ENCODE data around the gene FCMR.
A peak's percentile ranks its signal among the peaks of the same experiment; 100 is the strongest.

The FCMR gene

DNA sequence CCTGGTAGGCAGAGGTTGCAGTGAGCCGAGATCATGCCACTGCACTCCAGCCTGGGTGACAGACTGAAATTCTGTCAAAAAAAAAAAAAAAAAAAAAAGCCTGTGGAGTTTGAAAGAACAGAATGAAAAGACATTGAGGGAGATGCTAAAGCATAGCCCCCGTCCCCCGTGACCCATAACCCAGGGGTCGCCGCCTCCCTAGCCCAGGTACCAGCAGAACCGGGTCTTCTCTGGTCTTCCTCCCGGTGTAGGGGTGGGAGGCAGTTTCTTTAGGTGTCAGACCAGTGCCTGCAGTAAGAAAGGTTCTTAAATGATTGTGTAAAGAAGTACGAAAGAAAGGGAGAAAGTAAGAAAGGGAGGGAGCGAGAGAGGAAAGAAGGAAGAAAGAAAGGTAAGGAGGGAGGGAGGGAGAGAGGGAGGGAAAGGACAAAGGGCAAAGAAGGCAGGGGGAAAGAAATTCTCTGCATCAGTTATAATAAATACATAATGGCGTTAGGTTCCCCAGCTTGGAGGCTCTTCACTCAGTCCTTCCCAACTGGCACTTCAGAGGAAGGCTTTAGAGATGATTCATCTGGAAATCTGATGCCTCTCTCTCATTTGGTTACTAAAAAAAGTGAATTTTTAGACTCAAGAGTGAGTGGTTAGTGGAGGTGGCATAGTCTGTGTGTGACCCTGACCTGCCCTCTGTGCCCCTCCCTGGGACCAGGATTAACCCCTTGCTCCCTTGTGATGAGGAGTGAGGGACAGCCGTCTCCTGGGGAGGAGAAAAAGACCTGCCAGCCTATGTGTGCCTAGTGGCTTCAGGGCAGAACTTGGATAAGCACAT, 23.4 kb downstream of the FCMR start:
- no peak for DNase-seq

- no peak for DNase-seq
Observed at GRCh38 chr1:206897175-206897574, 24.6 kb downstream of the FCMR start, which contains the start of gene IL24. IL24 (plus strand) TSS chr1:206897443; CDS start chr1:206897833, 390 bp downstream.

- DNase-seq = no peak
Observed at GRCh38 chr1:206896261-206896660, 25.5 kb downstream of the FCMR start.

DNA sequence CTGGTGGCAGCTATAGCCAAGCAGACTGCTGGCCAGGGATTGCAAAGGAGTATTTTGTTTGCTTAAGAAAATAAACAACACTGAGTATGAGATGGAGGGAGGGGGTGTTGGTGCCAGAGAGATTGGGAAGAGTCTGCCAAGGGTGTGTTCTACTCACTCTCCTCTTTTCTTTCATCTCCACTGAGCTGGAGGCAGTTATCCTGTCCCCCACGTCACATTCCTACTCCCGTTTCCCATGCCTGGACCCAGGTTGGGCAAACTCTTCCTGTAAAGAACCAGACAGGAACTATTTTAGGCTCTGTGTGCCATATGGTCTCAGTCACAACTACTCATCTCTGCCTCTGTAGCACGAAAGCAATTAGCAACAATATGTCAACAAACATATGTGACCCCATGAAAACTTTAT, 25.9 kb downstream of the FCMR start:
- no peak for DNase-seq

GRCh38 chr1:206895325-206895724, 26.4 kb downstream of the FCMR start:
- peak; percentile 25 for DNase-seq

DNA sequence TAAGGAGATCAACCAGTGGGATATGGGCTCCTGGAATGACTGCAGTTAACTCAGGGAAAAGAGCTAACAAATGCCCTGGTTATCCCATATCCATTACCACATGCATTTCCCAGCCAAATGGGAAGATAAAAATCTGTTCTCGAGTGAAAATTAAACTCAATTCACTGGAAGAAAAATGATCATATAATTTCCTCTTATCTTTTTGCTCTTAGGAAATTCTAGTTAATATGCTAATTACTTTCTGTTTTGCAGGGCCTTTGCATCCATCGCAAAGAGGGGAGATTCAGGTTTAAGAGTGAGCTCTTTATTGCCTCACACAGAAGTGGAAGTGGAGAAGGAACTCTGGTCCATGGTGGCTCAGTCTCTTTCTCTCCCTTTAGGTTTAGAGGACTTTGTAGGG, 28.4 kb downstream of the FCMR start:
- DNase-seq = no peak

- no peak for DNase-seq
Observed at GRCh38 chr1:206892351-206892984, 29.3 kb downstream of the FCMR start.

DNA sequence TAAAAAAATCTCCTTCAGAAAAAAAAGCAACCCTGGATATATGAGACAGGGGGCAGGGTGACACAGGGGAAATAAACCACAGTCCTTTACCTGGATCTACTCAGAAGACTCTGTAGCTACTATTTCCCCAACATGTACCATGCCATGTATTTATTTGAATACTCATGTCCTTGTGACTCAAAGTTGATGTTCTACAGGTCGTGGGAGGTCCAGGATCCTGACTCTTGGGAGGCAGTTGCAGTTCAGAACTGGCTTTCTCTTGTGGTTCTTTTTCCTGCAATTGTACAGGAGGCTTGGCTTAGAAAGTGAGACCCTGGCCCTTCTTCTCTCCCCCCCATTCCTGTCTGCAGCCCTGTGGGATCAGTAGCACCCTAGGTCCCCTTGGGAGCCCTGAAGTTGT, 30.3 kb downstream of the FCMR start:
- no peak for DNase-seq

- DNase-seq = no peak
Observed at GRCh38 chr1:206890125-206891060, 31.3 kb downstream of the FCMR start.

GRCh38 chr1:206887701-206888100, 34.0 kb downstream of the FCMR start:
- DNase-seq = no peak

DNA sequence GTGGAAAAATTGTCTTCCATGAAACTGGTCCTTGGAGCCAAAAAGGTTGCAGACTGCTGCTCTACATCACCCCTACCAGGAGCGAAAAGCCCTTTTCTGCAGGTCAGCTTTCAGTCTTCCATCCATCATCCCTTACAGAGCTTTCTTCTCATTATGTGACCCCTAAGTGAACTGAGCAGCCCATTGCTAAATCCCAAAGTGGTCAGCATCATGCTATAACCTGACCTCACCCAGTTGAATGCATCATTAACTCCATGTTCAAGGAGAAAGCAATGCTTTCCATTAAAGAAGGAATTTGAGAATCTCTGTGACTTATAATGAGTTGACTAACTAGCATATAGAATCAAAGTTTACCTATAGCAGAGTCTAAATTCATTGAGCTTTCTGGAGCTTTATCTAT, 34.9 kb downstream of the FCMR start:
- DNase-seq = no peak

GRCh38 chr1:206885341-206886060, 36.2 kb downstream of the FCMR start:
- no peak for DNase-seq

DNA sequence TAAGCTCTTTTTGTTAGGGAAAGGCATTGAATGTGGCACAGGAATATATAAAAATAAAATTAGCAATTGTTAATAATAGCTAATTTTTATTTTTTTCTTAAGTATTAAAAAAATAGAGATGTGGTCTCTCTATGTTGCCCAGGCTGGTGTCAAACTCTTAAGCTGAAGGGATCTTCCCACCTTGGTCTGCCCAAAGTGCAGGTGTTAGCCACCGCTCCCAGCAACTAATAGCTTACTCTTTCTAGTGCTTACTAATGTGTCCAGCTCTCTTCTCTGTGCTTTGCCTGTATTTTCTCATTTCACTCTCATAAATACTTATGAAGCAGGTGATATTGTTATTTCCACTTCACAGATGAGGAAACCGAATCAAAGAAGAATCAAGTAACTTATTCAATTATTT, 37.9 kb downstream of the FCMR start:
- DNase-seq = no peak

DNA sequence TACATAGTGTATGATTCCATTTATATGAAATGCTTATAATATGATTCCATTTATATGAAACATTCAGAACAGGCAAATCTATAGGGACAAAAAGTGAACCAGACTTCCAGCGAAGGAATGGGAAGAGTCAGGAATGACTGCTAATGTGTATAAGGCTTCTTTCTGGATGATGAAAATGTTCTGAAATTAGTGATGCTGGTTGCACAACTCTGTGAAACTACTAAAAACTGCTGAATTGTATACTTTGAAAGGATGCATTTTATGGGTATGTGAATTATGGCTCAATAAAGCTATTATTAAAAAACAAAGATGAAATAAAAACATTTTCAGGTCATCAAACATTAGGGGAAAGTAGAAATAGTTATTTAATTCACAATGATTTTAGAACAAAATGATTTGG, 38.6 kb downstream of the FCMR start:
- DNase-seq = no peak

- no peak for DNase-seq
Observed at GRCh38 chr1:206882555-206882954, 39.2 kb downstream of the FCMR start.

DNA sequence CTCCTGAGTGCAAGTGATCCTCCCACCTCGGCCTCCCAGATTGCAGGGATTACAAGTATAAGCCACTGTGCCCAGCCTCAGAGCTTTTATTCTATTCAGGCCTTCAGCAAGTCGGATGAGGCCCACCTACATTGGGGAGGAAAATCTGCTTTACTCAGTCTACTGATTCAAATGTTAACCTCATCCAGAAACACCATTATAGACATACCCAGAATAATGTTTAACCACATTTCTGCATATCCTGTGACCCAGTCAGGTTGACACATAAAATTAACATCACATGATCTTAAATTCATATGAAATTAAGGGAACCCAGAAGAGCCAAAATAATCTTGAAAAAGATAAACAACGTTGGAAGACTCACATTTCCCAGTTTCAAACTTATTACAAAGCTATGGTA, 41.4 kb downstream of the FCMR start:
- DNase-seq = no peak

GRCh38 chr1:206878456-206878855, 43.3 kb downstream of the FCMR start:
- DNase-seq = no peak

DNA sequence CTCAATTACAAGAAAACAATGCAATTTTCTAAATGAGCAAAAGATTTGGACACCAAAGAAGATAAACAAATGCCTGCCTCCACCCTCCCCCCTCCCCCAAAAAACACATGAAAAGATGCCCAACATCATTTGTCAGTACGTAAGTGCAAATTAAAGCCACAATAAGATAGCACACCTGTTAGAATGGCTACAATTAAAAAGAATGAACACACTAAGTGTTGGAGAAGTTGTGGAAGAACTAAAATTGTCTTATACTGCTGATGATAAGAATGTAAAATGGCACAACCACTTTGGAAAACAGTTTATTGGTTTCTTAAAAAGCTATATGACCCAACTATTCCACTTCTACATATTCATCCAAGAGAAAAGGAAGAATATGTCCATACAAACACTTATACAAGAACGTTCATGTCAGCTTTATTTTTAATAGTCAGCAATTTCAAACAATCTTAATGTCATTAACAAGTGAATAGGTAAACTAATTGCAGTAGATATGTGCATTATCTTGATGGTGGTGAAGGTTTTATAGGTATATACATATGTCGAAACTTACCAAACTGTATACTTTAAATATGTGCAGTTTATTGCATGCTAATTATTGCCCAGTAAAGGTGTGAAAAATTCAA, 45.9 kb downstream of the FCMR start:
- no peak for DNase-seq

- DNase-seq = no peak
Observed at GRCh38 chr1:206873603-206874188, 48.0 kb downstream of the FCMR start.

DNA sequence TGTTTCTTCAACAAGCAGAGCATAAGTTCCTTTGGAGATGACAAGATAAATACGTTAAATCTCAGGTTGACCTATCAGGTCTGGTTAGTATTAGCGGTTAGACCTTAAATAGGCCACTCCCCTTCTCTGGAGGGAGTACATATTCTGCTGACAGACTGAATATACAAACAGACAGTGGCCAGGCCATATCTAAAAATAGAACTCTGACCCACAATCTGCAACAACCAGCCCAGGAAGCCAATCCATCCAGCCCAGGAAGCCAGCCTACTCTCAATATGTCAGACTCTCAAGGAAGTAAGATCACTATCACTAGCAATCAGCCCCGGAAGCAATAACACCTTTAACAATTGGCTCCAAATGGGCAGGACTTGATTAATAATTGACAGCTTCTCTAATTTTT, 49.6 kb downstream of the FCMR start:
- DNase-seq = no peak

DNA sequence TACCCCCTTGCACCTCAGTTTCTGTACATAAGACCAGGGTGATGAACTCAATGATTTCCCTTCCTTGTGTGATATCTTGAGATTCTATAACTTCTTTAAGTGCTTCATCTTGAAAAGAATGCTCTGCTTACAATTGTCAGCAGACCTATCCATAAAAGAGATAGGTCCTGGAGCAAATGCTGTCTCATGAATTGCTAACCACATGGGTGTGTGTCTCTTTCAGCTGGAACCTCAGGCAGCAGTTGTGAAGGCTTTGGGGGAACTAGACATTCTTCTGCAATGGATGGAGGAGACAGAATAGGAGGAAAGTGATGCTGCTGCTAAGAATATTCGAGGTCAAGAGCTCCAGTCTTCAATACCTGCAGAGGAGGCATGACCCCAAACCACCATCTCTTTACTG, 53.5 kb downstream of the FCMR start:
- DNase-seq = no peak

DNA sequence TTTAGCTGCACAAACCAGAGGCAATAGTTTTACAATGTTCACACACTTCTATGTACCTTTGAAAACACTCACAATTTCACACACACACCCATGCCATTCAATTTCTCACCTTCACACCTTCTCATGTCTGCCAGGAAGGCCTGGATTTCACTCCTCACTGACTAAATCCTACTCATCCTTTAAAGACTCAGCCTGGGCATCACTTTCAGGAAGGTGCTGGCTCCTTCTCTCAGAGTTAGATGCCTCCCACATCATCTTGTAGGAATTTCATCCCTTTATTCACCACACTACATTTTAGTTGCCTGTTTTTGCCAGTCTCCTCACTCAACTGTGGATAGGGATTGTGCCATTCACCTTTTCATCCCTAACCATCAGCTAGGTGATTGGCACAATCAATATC, 54.0 kb downstream of the FCMR start:
- no peak for DNase-seq

Measured in NCI-H1092 (cell line).